ENCODE results near the gene KCTD3.

KCTD3 gene

DNA sequence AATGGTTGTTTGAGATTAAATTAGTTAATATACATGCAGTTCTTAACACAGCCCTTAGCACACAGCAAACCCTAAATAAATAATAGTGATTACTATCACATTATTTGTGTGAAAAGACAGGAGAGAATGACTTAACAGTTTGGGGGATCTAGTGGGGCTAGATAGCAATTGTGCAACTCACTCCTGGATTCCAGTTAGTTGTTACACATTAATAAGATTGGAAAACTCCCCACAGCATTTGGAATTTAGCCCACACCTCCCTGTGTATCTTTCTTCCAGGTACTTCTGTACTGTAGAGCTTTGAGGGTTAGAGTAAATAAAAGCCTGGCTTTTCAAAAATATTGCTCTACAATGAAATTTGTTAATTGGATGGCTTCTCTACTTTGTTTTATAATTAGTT, 93.2 kb downstream of the KCTD3 start:
- no peak for DNase-seq (ENCODE audit: low spot score)

DNA sequence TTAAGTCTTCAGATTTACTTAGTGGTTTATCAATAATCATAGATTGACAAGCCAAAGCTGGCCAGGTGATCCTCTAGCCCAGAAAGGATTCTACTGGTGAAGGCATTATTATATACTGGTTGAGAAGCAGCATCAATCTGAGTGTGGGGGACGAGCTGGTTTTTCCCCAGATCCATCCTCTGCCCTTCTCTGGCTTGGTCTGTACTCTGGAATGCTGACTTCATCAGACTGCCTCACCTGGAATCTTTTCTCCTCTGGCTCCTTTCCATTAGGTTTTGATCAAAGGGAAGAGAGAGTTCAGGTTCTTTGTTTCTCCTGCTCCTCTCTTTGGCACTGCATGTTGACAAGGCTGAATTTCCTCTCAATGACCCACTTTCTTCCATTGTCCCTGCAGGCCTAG, 93.9 kb downstream of the KCTD3 start:
- DNase-seq (ENCODE audit: low spot score), result no peak

GRCh38 chr1:215665215-215665614, 98.1 kb downstream of the KCTD3 start:
- DNase-seq (ENCODE audit: low spot score), result no peak

- DNase-seq (ENCODE audit: low spot score), result no peak
These were observed 100.7 kb downstream of the KCTD3 start for GRCh38 chr1:215667761-215668160.

GRCh38 chr1:215669806-215670491, 102.8 kb downstream of the KCTD3 start:
- DNase-seq (ENCODE audit: low spot score), result no peak
